GM12878 (cell line): ENCODE results near the gene PTGS1. TPM values are rescaled to one million over a fixed set of nuclear protein-coding genes. Genes with fewer than 3 reads are reported as not detected.

ENCODE experiments used
- ATAC-seq: fragments of 200-7000 bp; cut with Tn5 transposase; 3 replicates; pipeline ENCODE4 v1.9.1; 2020; ENCODE audit warnings: mild to moderate bottlenecking, moderate library complexity
- BruUV-seq: library from RNA; stranded (reverse); fragments of 400-500 nt; replicated peaks from 2 replicates; lab custom pipeline; 2021; lab: Mats Ljungman, UMichigan
- CTCF ChIA-PET: fragments of 300-600 bp; sonication (Branson Sonifier 250); formaldehyde crosslinking; extraction: SDS; loops from one replicate; lab custom pipeline; 2021; ENCODE audit warnings: inconsistent platforms; lab: Yijun Ruan, JAX
- POLR2A ChIA-PET: fragments of 350-600 bp; formaldehyde crosslinking; extraction: SDS; loops from one replicate; lab custom pipeline; 2021; ENCODE audit warnings: inconsistent platforms; lab: Charles Lee
- RAD21 ChIA-PET: fragments of 300-600 bp; sonication (Branson Sonifier 250); formaldehyde crosslinking; loops from one replicate; lab custom pipeline; 2023; ENCODE audit warnings: antibody characterized with exemption; ENCODE audit not compliant: unreplicated experiment; lab: Charles Lee
- SMC1A ChIA-PET: fragments of 300-600 bp; sonication (Branson Sonifier 250); formaldehyde crosslinking; loops from one replicate; lab custom pipeline; 2023; ENCODE audit not compliant: unreplicated experiment, uncharacterized antibody; lab: Charles Lee
- DNase-seq: peaks from one replicate; pipeline ENCODE4 v3.0.0-alpha.2; 2011; ENCODE audit warnings: low read depth, low spot score
- FAIRE-seq: peaks from 3 replicates; lab custom pipeline; 2011; peaks lifted over from hg19 to GRCh38; lab: Jason Lieb, UNC
- H2AFZ ChIP-seq: 2 replicates; pipeline ENCODE4 v1.6.0; 2011; ENCODE audit warnings: low read depth, low read length, control low read depth; ENCODE audit not compliant: control insufficient read depth
- H3K27ac ChIP-seq: 2 replicates; pipeline ENCODE4 v1.5.1; 2011; ENCODE audit warnings: control low read depth; ENCODE audit not compliant: control insufficient read depth, insufficient read depth
- H3K27me3 ChIP-seq, 2 experiments: replicated peaks in 1 of 2; 2 replicates each; pipeline versions ENCODE4 v1.6.0 to v1.6.1; 2011; ENCODE audit warnings: low read length in 1 of 2; ENCODE audit not compliant: control insufficient read depth in 2 of 2, insufficient read depth in 2 of 2
- H3K36me3 ChIP-seq, 2 experiments: 2 replicates each; pipeline ENCODE4 v1.5.1; 2011; ENCODE audit warnings: low read length in 1 of 2; ENCODE audit not compliant: control insufficient read depth in 2 of 2, insufficient read depth in 2 of 2
- H3K4me1 ChIP-seq: 2 replicates; pipeline ENCODE4 v1.6.1; 2011; ENCODE audit warnings: mild to moderate bottlenecking, low read length, moderate library complexity, mixed read lengths; ENCODE audit not compliant: control insufficient read depth, insufficient read depth
- H3K4me2 ChIP-seq: 2 replicates; pipeline ENCODE4 v1.6.0; 2011; ENCODE audit warnings: control low read depth; ENCODE audit not compliant: control insufficient read depth, insufficient read depth
- H3K4me3 ChIP-seq: fragments of 200-600 bp; sonication (generic); 2 replicates; pipeline ENCODE4 v1.5.1; 2016
- H3K79me2 ChIP-seq: 2 replicates; pipeline ENCODE4 v1.6.0; 2011; ENCODE audit warnings: low read length; ENCODE audit not compliant: control insufficient read depth, insufficient read depth
- H3K9ac ChIP-seq: 2 replicates; pipeline ENCODE4 v1.8.0; 2011; ENCODE audit warnings: low read length, control low read depth, mixed read lengths; ENCODE audit not compliant: control insufficient read depth, insufficient read depth
- H3K9me3 ChIP-seq: replicated peaks from 3 replicates; pipeline ENCODE4 v1.5.1; 2011; ENCODE audit warnings: mild to moderate bottlenecking, low read length; ENCODE audit not compliant: control insufficient read depth, insufficient read depth
- H4K20me1 ChIP-seq: 2 replicates; pipeline ENCODE4 v1.6.0; 2011; ENCODE audit not compliant: control insufficient read depth, insufficient read depth
- BRCA1 ChIP-seq: IDR thresholded peaks from 2 replicates; pipeline ENCODE4 v1.6.1; 2011; ENCODE audit warnings: low read depth, low read length, improper control_type of control experiment
- CHD2 ChIP-seq: IDR thresholded peaks from 2 replicates; pipeline ENCODE4 v1.6.1; 2011; ENCODE audit warnings: low read depth, low read length, improper control_type of control experiment, borderline replicate concordance
- JUNB ChIP-seq: IDR thresholded peaks from 2 replicates; pipeline ENCODE4 v1.6.1; 2016; ENCODE audit warnings: antibody characterized with exemption, mild to moderate bottlenecking
- NKRF ChIP-seq: fragments of 450-650 bp; conservative IDR thresholded peaks from 2 replicates; pipeline ENCODE4 v1.6.1; 2017; ENCODE audit warnings: mild to moderate bottlenecking, moderate library complexity
- PML ChIP-seq: IDR thresholded peaks from 2 replicates; pipeline ENCODE4 v1.6.1; 2012; ENCODE audit warnings: low read length, inconsistent platforms
- SREBF1 ChIP-seq: IDR thresholded peaks from 2 replicates; pipeline ENCODE4 v1.6.1; 2012; ENCODE audit warnings: mild to moderate bottlenecking, low read length
- WRNIP1 ChIP-seq: IDR thresholded peaks from 2 replicates; pipeline ENCODE4 v1.6.1; 2011; ENCODE audit warnings: low read depth, low read length, improper control_type of control experiment, borderline replicate concordance
- WGBS: methylation state at CpG from one replicate; pipeline ENCODE4 v1.1.6; 2016; ENCODE audit warnings: low lambda C conversion rate; ENCODE audit not compliant: insufficient replicate concordance, insufficient coverage; ENCODE audit errors: missing lambda C conversion rate; 5-methylcytosine and 5-hydroxymethylcytosine counted together
- in situ Hi-C: fragments of 300-500 bp; cut with MboI; formaldehyde crosslinking; loops from 9 replicates; pipeline ENCODE4 v1.14.3; 2018; ENCODE audit warnings: mixed read lengths
- intact Hi-C: fragments of 100-400 bp; cut with micrococcal nuclease; formaldehyde crosslinking; loops from one replicate; pipeline ENCODE4 v1.14.2; 2022; ENCODE audit not compliant: unreplicated experiment
- polyA plus RNA-seq, 11 experiments: library from polyadenylated mRNA; depleted of rRNA in 4 of 11; unstranded in 6 of 11; stranded (reverse) in 5 of 11; fragments of >200 nt; fragmentation: Nextera tagmentation in 4 of 11; fragmentation: Illumina TruSeq in 1 of 11; extraction: Ambion mirVana in 4 of 11; extraction: Trizol in 1 of 11; gene quantifications; 1 replicate in 1 of 11; 2 replicates in 10 of 11; pipeline versions ENCODE4 v1.2.1 to v1.2.3, GENCODE V29; 2011 to 2016; ENCODE audit warnings: inconsistent platforms in 2 of 11, missing spikeins in 2 of 11, low read depth in 1 of 11
- total RNA-seq, 4 experiments: library from RNA; depleted of rRNA in 3 of 4; stranded (reverse); fragments of >200 nt in 3 of 4; fragmentation: Illumina TruSeq in 1 of 4; extraction: Trizol in 1 of 4; gene quantifications; 2 replicates each; pipeline versions ENCODE4 v1.2.1 to v1.2.3, GENCODE V29; 2013 to 2021
- TF ChIP-seq, protein P1 (sequence below): fragments of 150-350 bp; IDR thresholded peaks from 2 replicates; pipeline ENCODE4 v1.6.1; 2014; ENCODE audit warnings: mild to moderate bottlenecking, low read depth, low read length
- TF ChIP-seq, protein P2 (sequence below): IDR thresholded peaks from 2 replicates; pipeline ENCODE4 v1.6.1; 2011; ENCODE audit warnings: borderline replicate concordance, low read depth, mild to moderate bottlenecking, moderate library complexity, low read length; ENCODE audit not compliant: insufficient read depth, poor library complexity, severe bottlenecking

PTGS1 gene
- total and polyA plus RNA-seq, 10 of the 15 experiments (the other 5 are each of a cell fraction or from before 2014, with no cell fraction given), result 0.16 to 2.8 (median 0.96) TPM

DNA sequence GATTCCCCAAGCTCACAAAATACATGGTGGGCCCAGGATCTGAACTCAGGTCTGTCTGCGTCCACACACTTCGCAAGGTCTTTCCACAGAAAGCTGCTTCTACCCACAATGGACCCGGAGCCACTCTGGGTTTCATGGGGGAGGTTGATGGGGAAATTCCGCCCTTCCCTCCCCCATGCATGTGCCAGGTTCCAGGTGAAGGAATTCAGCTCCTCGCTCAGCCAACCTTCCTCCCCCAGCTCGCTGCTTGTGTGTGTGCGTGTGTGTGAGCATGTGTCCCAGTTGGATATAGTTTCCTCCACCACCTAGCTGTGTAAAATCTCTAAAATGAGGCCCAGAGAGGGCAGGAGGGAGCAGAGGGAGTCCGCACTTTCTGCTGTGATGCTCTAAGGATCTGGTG lies 1.0 kb downstream of the PTGS1 start (continued):
- TF ChIP-seq, protein P1, sequence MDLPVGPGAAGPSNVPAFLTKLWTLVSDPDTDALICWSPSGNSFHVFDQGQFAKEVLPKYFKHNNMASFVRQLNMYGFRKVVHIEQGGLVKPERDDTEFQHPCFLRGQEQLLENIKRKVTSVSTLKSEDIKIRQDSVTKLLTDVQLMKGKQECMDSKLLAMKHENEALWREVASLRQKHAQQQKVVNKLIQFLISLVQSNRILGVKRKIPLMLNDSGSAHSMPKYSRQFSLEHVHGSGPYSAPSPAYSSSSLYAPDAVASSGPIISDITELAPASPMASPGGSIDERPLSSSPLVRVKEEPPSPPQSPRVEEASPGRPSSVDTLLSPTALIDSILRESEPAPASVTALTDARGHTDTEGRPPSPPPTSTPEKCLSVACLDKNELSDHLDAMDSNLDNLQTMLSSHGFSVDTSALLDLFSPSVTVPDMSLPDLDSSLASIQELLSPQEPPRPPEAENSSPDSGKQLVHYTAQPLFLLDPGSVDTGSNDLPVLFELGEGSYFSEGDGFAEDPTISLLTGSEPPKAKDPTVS, result no peak
- no peak for TF ChIP-seq SREBF1
- TF ChIP-seq WRNIP1, result no peak
- TF ChIP-seq PML, result no peak

DNA sequence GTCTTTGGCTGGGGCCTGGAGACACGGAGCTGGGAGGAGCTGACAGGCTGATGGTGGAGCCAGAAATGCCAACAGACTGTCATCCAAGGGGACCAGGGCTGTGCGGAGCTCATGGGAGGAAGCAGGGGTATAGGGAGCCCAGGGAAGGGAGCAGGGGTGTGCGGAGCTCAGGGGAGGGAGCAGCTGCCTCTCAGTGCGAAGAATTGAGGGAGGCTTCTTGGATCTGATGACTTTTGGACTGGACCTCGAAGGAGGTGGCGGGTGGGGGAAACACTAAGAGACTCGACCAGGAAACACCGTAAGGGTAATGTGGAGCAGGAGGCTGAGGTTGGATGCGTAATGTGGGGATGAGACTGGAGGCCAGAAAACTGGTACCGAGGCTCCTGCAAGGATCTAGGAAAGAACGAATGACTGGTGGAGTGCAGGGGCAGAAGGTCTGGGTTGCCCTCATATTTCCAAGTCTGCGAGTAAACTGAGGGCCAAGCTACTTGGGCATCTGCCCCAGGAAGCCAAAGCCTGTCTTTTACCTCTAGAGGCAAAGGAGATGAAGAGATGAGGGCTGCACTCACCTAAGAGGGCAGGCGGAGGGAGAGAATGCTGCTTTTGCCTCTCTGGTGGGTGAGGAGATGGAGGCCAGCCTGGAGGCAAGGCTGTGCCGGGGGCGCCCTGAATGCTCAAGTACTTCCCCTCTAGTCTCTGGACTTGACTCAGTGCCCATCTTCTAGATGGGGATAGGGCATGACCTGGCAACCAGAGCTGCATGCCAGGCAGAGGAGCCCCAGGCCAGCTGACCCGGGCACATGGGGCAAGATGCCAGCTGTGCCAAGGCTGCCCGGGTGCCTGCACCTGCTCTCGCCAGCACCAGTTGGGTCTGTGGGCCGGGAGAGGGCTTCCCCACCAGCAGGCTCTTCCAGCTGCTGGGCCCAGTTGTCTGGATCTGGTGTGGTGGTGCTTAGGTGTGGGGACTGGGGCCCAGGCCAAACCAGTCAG lies 2.3 kb downstream of the PTGS1 start:
- BruUV-seq, result no TSS peak
- ChIA-PET SMC1A (no interaction called here), RAD21 (no interaction called here), POLR2A (no interaction called here), CTCF (interaction anchor here (1.3 kb wide), 1 partner anchor 90 kb away, joined by 3 read pairs; no protein-coding TSS in a partner anchor)
- no peaks in the 10 kb centered on the region for H3K79me2 ChIP-seq
- TF ChIP-seq NKRF (no peak), CHD2 (no peak), JUNB (no peak), BRCA1 (no peak)
- TF ChIP-seq, protein P2, sequence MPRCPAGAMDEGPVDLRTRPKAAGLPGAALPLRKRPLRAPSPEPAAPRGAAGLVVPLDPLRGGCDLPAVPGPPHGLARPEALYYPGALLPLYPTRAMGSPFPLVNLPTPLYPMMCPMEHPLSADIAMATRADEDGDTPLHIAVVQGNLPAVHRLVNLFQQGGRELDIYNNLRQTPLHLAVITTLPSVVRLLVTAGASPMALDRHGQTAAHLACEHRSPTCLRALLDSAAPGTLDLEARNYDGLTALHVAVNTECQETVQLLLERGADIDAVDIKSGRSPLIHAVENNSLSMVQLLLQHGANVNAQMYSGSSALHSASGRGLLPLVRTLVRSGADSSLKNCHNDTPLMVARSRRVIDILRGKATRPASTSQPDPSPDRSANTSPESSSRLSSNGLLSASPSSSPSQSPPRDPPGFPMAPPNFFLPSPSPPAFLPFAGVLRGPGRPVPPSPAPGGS, result no peak
- intact Hi-C loops (no loop called here), in situ Hi-C loops (no loop called here)
- no peaks in the 10 kb centered on the region for H4K20me1 ChIP-seq
- no peak overlapping the region for H3K4me3 ChIP-seq
- no peaks in the 10 kb centered on the region for H3K27me3 ChIP-seq
- no peak overlapping the region for H3K9ac ChIP-seq
- H3K4me2 ChIP-seq, result no peak overlapping the region
- no peaks in the 10 kb centered on the region; the same call in 2 of the 3 replicates for H3K9me3 ChIP-seq
- no peak overlapping the region for H2AFZ ChIP-seq
- 48% methylated on average over 19 of the region's 19 CpGs for WGBS
- no peaks in the 10 kb centered on the region for H3K36me3 ChIP-seq
- ATAC-seq (no peak), DNase-seq (no peak), FAIRE-seq (no peak)
- peaks cover 16% of the 10 kb centered on the region for H3K4me1 ChIP-seq
- no peak overlapping the region for H3K27ac ChIP-seq
